Measurements from ENCODE around the gene DLGAP4.
"Not testable (repeated sequence)": the region's sequence is repeated elsewhere in the genome, so short reads cannot be mapped to it uniquely, and the experiment has no call there.

The DLGAP4 gene

GRCh38 chr20:36521526-36521925, 215.4 kb downstream of the DLGAP4 start:
- no peak overlapping the region for H3K4me3 ChIP-seq (ENCODE audit: low read depth, low read length)
- no peak for DNase-seq (ENCODE audit: low read depth, low spot score)
- ChIA-PET CTCF (no interaction called here), POLR2A (no interaction called here)
- no peak for TF ChIP-seq CTCF (IDR thresholded peaks at IDR 0.05; ENCODE audit: insufficient read depth, low read length, missing control alignments)

GRCh38 chr20:36522412-36522811, 216.3 kb downstream of the DLGAP4 start:
- not testable (repeated sequence) for H3K4me3 ChIP-seq (ENCODE audit: low read depth, low read length); DNase-seq (ENCODE audit: low read depth, low spot score)
- POLR2A ChIA-PET: interaction anchor here (0.6 kb wide), 1 partner anchor 186 kb away, joined by 3 read pairs; no protein-coding TSS in a partner anchor
- CTCF ChIA-PET: interaction anchor here (1.7 kb wide), 1 partner anchor 12 kb away, joined by 5 read pairs; no protein-coding TSS in a partner anchor

- ChIA-PET CTCF (interaction anchor here (1.7 kb wide), 1 partner anchor 13 kb away, joined by 5 read pairs; no protein-coding TSS in a partner anchor), POLR2A (no interaction called here)
- TF ChIP-seq CTCF (IDR thresholded peaks at IDR 0.05; ENCODE audit: insufficient read depth, low read length, missing control alignments): no peak
Observed at GRCh38 chr20:36523341-36523740, 217.2 kb downstream of the DLGAP4 start.

GRCh38 chr20:36525620-36526365, 219.7 kb downstream of the DLGAP4 start:
- CTCF ChIA-PET: no interaction called here
- H3K4me3 ChIP-seq (ENCODE audit: low read depth, low read length): no peak overlapping the region
- TF ChIP-seq CTCF (IDR thresholded peaks at IDR 0.05; ENCODE audit: insufficient read depth, low read length, missing control alignments): no peak
- no peak for DNase-seq (ENCODE audit: low read depth, low spot score)
- POLR2A ChIA-PET: no interaction called here

More at GRCh38 chr20:36523341-36523740, 217.2 kb downstream of the DLGAP4 start:
- no peak for DNase-seq (ENCODE audit: low read depth, low spot score)
- no peak overlapping the region for H3K4me3 ChIP-seq (ENCODE audit: low read depth, low read length)

GRCh38 chr20:36526521-36527011, 220.4 kb downstream of the DLGAP4 start:
- DNase-seq (ENCODE audit: low read depth, low spot score): no peak
- TF ChIP-seq CTCF (IDR thresholded peaks at IDR 0.05; ENCODE audit: insufficient read depth, low read length, missing control alignments): no peak
- CTCF ChIA-PET: interaction anchor here (0.7 kb wide), 1 partner anchor 15 kb away, joined by 3 read pairs; no protein-coding TSS in a partner anchor
- POLR2A ChIA-PET: no interaction called here
- no peak overlapping the region for H3K4me3 ChIP-seq (ENCODE audit: low read depth, low read length)

GRCh38 chr20:36527331-36528125, 221.4 kb downstream of the DLGAP4 start:
- ChIA-PET CTCF (interaction anchor here (0.7 to 0.8 kb wide), 2 partner anchors 14 to 15 kb away, joined by 3 read pairs; no protein-coding TSS in a partner anchor), POLR2A (no interaction called here)
- H3K4me3 ChIP-seq (ENCODE audit: low read depth, low read length): no peak overlapping the region
- DNase-seq (ENCODE audit: low read depth, low spot score): no peak
- TF ChIP-seq CTCF (IDR thresholded peaks at IDR 0.05; ENCODE audit: insufficient read depth, low read length, missing control alignments): no peak

All from AG04449 (cell line).